Activated CD4-positive, alpha-beta T cell treated with anti-CD3 and anti-CD28 coated beads, Interleukin-2, amount 50 U/mL, for 4 hours (primary cell): ENCODE measurements around the gene KMT2E.
"Not testable (repeated sequence)": the region's sequence is repeated elsewhere in the genome, so short reads cannot be mapped to it uniquely, and the experiment has no call there.

ENCODE experiments used
- DNase-seq, 2 experiments: peaks; one replicate each; pipeline ENCODE4 v3.0.0-alpha.2; 2020

The KMT2E gene

DNA sequence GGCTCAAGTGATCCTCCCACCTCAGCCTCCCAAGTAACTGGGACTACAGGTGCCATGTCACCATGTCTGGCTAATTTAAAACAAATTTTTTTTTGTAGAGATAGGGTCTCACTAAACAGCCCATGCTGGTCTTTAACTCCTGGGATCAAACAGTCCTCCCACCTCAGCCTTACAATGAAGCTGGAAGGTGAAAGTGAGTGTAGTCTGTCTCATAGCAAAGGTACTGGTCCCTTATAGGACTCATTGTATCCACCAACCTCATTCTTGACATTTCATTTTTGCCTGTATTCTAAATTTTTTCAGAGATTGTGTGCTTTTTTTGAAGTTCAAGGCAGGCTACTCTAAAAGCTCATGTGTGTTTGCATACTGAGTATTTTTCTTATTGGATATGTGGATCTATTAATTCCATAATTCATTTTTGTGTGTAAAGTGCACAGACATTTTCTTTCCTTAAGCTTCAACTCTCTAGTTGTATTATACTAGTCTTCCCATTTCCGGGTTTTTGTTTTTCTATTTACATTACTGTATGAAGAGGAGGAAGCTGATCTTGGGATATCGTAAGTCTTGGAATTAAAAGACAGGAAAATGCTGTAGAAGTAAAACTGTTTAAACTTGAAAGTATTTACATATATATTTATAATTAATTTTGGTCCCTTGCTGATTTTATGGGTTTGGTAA, 13.3 kb downstream of the KMT2E start:
- no peak for DNase-seq

DNA sequence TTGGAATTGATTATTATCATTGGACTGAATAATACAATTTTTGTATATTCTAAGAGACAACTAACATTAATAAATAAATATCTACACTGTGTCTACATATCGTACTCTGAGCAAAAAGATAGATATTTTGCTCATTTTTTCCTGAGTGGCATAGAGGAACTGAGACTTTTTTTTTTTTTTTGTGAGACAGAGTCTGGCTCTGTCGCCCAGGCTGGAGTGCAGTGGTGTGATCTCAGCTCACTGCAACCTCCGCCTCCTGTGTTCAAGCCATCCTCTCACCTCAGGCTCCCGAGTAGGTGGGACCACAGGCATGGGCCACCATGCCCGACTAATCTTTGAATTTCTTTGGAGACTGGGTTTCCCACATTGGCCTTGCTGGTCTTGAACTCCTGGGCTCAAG, 14.0 kb downstream of the KMT2E start:
- no peak for DNase-seq

DNA sequence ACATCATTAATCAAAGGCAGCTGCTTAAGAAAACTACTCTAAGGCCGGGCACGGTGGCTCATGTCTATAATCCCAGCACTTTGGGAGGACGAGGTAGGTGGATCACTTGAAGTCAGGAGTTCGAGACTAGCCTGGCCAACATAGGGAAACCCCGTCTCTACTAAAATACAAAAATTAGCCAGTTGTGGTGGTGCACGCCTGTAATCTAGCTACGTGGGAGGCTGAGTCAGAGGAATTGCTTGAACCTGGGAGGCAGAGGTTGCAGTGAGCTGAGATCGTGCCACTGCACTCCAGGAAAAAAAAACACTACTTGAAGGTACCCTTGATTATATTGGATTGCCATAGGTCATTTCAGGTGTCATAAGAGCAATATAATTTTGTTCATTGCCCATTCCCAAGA, 14.9 kb downstream of the KMT2E start:
- not testable (repeated sequence) for DNase-seq

DNA sequence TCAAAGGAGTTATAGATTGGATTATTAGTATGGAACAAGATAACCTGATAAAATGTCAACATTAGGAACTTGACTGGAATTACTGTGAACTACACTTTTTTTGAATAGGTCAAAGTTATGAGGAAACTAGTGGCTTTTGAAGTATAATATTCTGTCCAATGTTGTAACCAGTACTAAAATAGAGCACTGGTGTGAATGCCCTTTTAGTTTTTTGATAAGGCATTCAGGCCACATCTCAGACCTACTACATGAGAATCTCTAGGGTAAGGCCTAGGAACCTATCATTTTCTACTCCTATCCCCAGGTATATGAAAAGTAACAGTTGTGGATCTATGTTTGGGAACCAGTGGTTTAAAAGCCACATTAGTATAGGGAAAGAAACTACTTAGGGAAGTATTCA, 16.4 kb downstream of the KMT2E start:
- DNase-seq: no peak

DNA sequence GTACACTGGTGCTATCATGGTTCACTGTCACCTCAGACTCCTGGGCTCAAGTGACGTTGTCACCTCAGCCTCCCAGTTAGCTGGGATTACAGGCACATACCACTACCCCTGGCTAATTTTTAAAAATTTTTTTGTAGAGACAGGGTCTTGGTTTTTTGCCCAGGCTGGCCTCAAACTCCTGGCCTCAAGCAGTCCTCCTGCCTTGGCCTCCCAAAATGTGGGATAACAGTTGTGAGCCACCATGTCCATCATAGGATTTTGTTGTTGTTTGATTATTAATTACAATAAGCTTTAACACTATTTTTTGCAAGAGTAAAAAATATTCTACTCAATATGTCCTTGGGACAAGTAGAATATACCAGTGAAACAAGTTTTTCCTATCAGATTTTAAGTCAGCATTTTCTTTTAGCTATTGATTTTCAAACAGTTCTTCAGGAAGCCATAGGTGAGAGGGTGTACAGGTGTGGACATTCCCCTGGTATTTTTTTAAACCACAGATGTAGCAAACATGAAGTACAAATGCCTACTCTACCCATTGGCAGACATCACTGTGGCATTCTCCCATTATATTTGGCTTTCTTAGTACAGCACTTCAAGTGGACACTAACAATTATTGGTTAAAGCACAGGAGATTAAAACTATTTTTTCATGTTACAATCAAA, 18.7 kb downstream of the KMT2E start:
- no peak for DNase-seq

DNA sequence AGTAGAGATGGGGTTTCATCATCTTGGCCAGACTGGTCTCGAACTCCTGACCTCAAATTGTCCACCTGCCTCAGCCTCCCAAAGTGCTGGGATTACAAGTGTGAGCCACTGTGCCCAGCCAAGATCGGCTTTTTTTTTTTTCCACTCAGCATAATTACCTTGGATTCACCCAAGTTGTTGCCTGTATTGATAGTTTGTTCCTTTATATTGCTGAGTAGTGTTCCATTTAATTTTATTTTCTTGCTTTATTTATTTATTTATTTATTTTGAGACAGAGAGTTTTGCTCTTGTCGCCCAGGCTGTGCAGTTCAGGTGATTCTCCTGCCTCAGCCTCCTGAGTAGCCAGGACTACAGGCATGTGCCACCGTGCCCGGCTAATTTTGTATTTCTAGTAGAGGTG, 21.3 kb downstream of the KMT2E start:
- DNase-seq: no peak

DNA sequence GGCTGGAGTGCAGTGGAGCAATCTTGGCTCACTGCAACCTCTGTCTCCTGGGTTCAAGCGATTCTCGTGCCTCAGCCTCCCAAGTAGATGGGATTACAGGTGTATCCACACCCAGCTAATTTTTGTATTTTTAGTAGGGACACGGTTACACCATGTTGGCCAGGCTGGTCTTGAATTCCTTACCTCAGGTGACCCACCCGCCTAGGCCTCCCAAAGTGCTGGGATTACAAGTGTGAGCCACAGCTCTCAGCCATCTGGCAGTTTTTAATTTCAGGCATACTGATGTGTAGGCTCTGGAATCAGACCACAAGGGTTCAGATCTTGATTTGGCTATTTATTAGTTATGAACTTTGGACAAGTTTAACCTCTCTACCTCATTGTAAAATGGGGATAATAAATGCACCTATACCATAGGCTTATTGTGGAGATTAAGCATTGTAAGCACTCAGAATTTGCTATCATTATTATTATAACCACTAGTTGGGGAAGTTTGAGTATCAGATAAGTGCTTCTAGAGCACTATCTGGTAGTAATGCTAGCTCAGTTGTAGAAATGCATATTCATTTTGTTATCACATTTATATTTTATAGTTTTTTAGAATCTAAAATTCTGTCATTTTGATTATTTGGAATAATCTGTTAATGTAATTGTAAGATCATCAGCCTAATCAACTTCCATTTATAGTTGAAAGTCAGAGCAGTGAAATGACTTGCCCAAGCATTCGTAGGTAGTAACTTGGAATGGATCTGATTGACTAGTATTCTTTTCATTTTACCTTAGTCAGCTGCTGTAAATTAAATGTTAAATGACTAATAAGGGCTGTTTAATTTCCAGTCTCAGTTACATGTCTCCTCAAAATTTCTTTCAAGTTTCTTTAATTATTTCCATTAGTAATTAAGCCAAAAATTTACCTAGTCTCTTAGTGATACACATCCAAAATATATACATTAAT, 22.5 kb downstream of the KMT2E start:
- no peak for DNase-seq

DNA sequence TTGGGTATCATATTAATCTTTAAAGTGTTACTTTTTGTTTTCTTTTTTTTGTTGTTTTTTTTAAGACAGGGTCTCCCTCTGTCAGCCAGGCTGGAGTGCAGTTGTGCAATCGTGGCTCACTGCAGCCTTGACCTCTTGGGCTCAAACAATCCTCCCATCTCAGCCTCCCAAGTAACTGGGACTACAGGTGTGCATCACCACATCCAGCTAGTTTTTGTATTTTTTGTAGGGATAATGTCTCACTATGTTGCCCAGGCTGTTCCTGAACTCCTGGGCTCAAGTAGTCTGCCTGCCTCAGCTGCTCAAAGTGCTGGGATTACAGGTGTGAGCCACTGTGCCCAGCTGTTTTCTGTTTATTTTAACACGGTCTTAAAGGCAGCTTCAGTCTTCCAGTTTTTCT, 23.3 kb downstream of the KMT2E start:
- no peak for DNase-seq

DNA sequence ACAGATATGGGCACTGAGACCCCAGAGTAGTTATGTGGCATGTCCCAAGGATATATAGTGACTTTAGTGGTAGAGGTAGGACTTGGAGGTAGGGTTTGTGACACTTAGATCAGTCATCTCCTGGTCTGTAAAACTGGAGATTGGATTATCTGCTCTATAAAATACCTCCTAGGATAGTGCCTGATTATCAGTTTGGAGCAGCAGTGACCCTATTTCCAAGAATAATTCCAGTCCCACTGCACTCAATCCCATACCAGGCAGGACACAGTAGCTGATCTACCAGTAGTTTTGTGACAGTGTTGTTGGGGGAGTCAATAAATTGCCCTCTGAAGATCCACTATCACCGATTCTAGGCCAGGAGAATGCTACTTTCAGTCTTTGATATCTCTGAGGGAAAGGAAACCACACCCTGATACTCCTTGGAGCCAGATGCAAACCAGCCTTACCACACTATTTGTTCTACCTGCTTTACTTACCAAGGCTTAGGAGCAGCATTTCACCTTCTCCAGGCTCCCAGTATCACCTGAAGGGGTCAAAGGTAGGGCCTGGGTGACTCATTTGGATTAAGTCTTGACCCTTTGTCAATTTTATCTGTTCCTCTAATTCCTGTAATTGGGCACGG, 30.6 kb downstream of the KMT2E start:
- no peak for DNase-seq

DNA sequence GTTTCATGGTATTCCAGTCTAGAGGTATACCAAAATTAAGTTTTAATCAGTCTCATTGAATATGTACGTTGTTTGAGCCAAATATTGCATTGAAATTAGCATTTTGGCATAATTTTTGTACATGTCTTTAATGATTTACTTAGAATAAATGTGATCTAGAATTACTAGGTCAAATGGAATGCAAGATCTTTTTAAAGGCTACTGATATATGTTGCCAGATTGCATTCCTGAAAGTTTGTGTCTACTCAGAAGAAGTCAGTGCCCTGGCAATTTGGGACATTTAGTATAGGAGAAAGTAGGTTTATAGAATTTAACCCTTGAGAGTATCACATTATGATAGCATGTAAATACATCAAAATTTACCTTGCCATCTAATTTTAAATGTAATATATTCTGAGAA, 32.4 kb downstream of the KMT2E start:
- no peak for DNase-seq

DNA sequence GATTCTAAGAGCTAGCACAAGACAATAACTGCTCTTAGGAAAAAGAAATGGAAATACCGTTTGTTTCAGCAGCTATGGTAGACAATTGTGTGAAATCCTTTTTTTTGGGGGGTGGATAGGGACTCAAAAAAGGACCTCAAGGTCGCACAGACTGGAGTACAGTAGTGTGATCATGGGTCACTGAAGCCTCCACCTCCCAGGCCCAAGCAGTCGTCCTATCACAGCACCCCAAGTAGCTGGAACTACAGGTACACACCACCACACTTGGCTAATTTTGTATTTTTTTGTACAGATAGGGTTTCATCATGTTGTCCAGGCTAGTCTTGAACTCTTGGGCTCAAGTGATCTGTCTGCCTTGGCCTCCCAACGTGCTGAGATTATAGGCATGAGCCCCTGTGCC, 33.9 kb downstream of the KMT2E start:
- DNase-seq: no peak

DNA sequence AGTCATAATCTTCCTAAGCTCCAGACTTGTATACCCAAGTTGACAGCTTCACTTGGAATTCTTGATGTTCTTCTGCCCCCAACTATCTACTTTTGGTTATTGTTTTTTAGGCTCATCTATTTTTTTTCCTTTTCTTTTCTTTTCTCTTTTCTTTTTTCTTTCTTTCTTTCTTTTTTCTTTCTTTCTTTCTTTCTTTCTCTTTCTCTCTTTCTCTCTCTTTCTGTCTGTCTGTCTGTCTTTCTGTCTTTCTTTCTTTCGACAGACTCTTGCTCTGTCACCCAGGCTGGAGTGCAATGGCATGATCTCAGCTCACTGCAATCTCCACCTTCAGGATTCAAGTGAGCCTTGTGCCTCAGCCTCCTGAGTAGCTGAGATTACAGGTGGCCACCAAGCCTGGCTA, 36.5 kb downstream of the KMT2E start:
- no peak for DNase-seq

DNA sequence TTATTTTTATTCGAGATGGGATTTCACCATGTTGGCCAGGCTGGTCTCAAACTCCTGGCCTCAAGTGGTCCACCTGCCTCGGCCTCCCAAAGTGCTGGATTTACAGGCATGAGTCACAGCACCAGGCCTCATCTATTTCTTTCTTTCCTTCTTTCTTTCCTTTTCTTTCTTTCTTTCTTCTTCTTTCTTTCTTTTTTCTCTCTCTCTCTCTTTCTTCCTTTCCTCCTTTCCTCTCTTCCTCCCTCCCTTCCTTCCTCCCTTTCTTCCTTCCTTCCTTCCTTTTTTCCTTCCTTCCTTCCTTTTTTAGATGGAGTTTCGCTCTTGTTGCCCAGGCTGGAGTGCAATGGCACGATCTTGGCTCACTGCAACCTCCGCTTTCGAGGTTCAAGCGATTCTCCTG, 36.9 kb downstream of the KMT2E start:
- not testable (repeated sequence) for DNase-seq

DNA sequence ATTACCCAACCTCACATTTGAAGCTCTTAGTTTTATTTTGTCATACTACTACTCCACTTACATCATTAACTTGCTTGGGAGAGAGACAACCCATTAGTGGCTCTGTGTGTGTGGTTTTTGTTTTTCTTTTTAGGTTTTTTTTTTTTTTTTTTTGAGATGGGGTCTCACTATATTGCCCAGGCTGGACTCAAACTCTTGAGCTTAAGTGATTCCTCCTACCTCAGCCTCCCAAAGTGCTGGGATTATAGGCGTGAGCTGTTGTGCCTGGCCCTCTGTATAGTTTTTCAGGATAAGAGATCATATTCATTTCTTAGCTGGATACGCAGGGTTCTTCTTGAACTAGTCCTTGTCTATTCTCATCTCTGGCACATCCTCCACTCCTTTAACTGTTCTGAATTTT, 41.1 kb downstream of the KMT2E start:
- no peak for DNase-seq

DNA sequence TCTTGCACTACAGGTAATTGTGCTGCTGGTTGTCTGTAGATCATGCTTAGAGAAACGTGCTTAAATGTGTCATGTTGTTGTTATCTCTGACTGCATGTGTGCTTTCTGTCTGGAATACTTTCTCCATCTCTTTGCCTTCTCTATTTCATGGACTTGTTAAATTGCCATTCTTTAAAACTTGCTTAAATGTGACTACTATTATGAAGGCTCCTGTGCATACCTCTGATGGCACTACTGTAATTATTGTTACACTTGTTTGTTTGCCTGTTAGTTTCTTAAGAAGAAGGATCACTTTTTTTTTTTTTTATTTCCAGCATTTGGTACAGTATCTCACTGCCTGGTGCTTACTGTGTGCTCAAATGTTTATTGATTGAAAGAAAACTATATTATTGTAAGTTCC, 41.6 kb downstream of the KMT2E start:
- DNase-seq: no peak

DNA sequence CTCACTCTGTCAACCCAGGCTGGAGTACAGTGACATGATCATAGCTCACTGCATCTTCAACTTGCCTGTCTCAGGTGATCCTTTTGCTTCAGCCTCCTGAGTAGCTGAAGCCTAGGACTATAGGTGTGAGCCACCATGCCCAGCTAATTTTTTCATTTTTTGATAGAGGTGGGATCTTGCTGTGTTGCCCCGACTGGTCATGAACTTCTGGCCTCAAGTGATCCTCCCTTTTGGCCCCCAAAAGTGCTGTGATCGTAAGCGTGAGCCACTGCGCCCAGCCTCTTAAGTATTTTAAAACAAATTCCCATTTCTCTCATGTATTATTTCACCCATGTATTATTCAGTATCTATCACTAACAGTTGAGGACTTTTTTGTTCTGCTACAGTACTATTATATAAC, 43.5 kb downstream of the KMT2E start:
- DNase-seq: no peak

DNA sequence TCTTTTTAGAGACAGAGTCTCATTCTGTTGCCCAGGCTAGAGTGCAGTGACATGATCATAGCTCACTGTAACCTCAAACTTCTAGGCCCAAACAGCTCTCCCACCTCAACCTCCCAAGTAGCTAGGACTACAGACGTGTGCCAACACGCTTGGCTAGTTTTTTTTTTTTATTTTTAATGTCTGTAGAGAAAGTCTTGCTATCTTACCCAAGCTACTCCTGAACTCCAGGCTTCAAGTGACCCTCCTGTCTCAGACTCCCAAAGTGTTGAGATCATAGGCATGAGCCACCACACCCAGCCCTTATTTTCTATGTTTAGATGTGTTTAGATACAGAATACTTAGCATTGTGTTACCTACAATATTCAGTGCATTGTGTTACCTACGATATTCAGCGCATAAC, 46.4 kb downstream of the KMT2E start:
- DNase-seq: no peak

DNA sequence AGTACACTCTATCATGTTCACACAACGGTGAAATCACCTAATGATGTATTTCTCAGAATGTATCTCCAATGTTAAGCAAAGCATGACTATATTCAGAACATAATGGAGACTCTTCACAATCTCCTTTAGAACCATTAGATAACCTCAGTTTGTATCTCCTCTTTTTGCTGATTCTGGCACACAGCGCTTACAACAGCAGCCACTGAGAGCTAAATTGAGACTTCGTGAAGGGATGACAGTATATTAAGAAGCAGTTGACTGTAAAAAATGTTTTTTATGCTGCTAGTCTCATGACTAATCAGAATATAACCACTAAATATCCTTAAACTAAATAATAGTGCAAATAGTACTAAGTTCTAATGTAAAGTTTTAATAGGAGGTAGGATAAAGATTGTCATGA, 46.9 kb downstream of the KMT2E start:
- DNase-seq: no peak

DNA sequence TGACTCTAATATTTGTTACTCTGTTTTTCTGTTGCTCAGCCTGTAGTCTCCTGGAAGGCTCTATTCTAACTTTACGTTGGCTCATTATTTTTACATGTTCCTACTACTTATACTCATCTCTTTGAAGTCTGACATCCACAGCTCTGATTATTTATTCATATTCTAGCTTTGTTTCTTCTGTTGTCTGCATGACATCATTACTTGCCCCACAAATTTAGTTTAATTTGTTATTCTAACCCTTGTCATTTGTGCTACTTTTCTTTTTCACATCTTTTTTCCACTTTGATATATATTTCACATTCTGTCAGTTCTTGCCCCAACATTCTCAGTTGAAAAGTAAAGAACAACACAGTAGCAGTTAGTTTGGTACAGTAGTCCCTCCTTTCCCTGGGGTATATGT, 51.1 kb downstream of the KMT2E start:
- DNase-seq: no peak

DNA sequence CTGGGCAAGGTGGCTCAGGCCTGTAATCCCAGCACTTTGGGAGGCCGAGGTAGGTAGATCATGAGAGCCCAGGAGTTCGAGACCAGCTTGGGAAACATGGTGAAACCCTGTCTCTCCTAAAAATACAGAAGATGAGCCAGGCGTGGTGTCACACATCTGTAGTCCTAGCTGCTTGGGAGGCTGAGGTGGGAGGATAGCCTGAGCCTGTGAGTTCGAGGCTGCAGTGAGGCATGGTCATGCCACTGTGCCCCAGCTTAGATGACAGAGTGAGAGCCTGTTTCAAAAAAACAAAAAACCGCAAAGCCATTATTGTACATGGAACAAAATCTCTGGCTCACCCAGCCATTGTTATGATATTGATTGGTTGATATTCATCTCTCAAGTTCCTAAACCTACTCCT, 53.7 kb downstream of the KMT2E start:
- no peak for DNase-seq

DNA sequence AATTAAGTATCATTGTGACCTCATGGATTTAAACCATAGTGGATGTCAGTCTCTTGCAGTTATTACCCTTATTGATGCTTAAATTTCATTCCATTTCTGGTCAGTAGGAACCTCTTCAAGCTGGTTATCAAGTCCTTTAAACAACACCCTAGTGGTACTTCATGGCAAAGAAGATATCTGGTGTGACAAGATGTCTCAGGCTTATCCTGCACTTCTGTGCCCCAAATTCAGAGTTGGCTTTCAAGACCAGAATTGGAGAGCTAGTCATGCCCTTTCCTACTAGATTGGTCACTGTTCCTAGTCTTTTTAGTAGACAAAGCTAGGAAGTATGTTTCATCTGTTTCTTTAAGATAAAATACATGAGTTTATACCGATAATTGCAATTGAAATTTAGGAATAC, 54.9 kb downstream of the KMT2E start:
- DNase-seq: no peak

DNA sequence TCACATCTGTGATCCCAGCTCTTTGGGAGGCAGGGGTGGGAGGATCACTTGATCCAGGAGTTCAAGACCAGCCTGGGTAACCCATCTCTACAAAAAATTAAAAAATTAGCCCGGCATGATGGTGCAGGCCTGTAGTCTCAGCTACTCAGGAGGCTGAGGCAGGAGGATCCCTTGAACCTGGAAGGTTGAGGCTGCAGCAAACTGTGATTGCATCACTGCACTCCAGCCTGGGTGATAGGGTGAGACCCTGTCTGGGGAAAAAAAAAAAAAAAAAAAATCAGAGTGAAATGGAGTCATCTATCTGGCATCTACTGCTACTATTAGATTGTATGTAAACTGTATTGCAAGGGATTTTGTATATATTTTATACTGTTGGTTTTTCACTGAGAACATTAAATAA, 59.1 kb downstream of the KMT2E start:
- no peak for DNase-seq

DNA sequence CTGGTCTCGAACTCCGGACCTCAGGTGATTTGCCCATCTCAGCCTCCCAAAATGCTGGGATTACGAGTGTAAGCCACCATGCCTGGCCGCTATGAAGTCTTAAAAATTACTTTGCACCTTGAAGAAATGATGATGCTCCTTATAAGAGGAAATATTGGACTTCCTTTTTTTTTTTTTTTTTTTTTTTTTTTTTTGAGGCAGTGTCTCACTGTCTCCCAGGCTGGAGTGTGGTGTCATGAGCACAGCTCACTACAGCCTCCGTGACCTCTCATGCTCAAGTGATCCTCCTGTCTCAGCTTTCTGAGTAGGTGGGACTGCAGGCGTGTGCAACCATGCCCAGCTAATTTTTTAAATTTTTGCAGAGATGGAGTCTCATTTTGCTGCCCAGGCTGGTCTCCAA, 65.3 kb downstream of the KMT2E start:
- no peak for DNase-seq

DNA sequence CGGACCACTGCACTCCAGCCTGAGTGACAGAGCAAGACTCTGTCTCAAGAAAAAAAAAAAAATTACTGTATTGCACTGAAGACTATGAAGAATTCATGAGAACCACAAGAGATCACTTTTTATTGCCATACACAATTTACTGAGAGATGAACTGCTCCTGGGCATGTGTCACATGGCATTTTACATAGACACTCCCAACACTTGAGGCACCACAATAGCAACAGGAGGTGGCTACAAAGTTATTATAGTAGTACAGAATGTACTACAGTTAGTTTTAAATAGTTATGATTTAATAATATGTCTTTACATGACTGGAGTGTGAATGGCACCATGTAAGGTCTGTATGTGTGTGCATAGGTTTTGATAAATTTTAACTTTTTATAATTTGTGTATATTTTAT, 70.6 kb downstream of the KMT2E start:
- DNase-seq: no peak
